ENCODE results near the gene GAD1. TPM values are rescaled to one million over a fixed set of nuclear protein-coding genes. Genes with fewer than 3 reads are reported as not detected.

GAD1 gene
- total RNA-seq, 2 experiments from 2014 or later = not detected

DNA sequence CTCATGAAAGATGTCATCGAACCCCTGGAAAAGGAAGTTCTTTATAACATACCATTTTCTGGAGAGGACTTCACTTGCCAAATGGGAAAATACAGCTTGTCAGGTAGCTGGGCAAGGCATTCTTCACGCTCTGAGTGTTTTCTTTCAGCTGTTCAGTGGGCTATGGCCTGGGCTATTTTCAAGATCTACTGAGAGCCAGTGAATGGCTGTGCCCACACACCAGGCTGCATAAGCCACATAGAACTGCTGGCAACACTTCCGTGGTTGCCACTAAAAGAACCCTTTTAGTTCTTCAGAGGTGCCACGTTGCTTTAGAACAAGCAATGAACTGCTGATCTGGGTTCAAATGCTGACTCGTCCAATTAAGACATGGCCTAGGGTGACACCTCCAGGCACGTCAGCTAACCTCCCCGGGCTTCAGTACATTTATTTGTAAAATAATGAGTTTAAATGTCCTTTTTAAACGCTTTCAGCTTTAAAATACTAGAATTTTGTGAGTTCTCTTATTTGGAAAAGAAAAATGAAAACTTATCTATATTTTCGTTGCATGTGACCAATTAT, 75.8 kb downstream of the GAD1 start:
- Histone ChIP-seq H3K27ac (ENCODE audit: low read depth in 1 of 2, low read length in 2 of 2) (no peak overlapping the region), H3K4me1 (ENCODE audit: insufficient read depth, low read length) (no peaks in the 10 kb centered on the region), H3K27me3 (ENCODE audit: control insufficient read depth in 1 of 2, insufficient read depth in 2 of 2, low read length in 2 of 2) (peaks cover 0 to 3% of the 10 kb centered on the region in 2 experiments), H3K9me3 (ENCODE audit: control insufficient read depth in 1 of 2, insufficient read depth in 1 of 2, low read length in 2 of 2) (no peaks in the 10 kb centered on the region), H3K4me3 (ENCODE audit: low read length) (no peak overlapping the region), H3K36me3 (ENCODE audit: insufficient read depth, low read length) (no peaks in the 10 kb centered on the region)
- no peak for ATAC-seq (ENCODE audit: poor library complexity)
- ChIA-PET POLR2A (no interaction called here), CTCF (interaction anchor here (1.2 kb wide), 1 partner anchor 36 kb away, joined by 3 read pairs; the partner anchor contains the start of gene GORASP2)
- H3K4me1 Mint-ChIP-seq (ENCODE audit: low read depth) = no peaks in the 10 kb centered on the region
- intact Hi-C loops (cut with DNase I, micrococcal nuclease) = no loop called here
- TF ChIP-seq, protein P1, sequence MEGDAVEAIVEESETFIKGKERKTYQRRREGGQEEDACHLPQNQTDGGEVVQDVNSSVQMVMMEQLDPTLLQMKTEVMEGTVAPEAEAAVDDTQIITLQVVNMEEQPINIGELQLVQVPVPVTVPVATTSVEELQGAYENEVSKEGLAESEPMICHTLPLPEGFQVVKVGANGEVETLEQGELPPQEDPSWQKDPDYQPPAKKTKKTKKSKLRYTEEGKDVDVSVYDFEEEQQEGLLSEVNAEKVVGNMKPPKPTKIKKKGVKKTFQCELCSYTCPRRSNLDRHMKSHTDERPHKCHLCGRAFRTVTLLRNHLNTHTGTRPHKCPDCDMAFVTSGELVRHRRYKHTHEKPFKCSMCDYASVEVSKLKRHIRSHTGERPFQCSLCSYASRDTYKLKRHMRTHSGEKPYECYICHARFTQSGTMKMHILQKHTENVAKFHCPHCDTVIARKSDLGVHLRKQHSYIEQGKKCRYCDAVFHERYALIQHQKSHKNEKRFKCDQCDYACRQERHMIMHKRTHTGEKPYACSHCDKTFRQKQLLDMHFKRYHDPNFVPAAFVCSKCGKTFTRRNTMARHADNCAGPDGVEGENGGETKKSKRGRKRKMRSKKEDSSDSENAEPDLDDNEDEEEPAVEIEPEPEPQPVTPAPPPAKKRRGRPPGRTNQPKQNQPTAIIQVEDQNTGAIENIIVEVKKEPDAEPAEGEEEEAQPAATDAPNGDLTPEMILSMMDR (IDR thresholded peaks at IDR 0.05) = no peak
- no peak for DNase-seq
- H3K27me3 Mint-ChIP-seq = peaks cover 9% of the 10 kb centered on the region
- H3K9me3 Mint-ChIP-seq = no peaks in the 10 kb centered on the region
- no peak overlapping the region for H3K4me3 Mint-ChIP-seq
- no peak overlapping the region for H3K27ac Mint-ChIP-seq
- no peaks in the 10 kb centered on the region for H3K36me3 Mint-ChIP-seq (ENCODE audit: low read depth)

DNA sequence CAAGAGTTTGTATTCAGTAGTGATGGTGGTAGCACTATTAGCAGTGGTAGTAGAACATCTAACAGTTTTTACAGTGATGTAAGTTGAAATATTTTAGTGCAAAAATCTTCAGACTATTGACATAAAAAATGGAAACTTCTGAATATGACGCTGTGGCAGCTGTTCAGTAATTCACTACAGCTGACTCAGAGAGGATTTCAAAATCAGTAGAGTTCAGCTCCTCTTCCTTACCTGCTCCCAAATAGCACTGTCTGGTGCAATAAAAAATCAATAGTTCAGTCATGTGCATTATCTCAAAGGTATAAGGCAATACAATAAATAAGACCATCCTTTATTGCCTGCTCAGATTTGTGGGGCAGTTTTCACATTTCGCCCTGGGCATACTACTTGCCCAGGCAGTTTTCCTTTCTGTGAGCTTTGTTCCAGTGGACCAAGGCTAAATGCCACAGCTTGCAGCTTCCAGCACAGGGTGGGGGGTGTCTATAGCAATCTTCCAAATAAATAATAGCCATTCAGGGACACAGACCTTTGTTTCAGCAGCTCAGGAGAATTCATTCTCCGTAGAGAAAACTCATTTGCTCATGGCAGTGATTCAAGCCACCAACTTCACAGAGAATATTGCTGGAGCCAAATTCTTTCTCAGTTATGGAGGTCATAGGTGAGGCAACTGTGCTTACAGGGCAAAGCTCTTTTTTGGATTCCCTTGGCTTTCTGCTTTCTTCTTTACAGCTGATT, 78.5 kb downstream of the GAD1 start:
- no peaks in the 10 kb centered on the region for H3K9me3 ChIP-seq (ENCODE audit: control insufficient read depth in 1 of 2, insufficient read depth in 1 of 2, low read length in 2 of 2)
- no peak overlapping the region for H3K27ac ChIP-seq (ENCODE audit: low read depth in 1 of 2, low read length in 2 of 2)
- H3K27me3 ChIP-seq (ENCODE audit: control insufficient read depth in 1 of 2, insufficient read depth in 2 of 2, low read length in 2 of 2) = peaks cover 0 to 3% of the 10 kb centered on the region in 2 experiments
- CTCF ChIA-PET = no interaction called here
- Mint-ChIP-seq H3K27ac (no peak overlapping the region), H3K4me1 (ENCODE audit: low read depth) (no peaks in the 10 kb centered on the region), H3K4me3 (no peak overlapping the region), H3K36me3 (ENCODE audit: low read depth) (no peaks in the 10 kb centered on the region), H3K9me3 (no peaks in the 10 kb centered on the region), H3K27me3 (peaks cover 13% of the 10 kb centered on the region)
- DNase-seq = no peak
- H3K4me1 ChIP-seq (ENCODE audit: insufficient read depth, low read length) = no peaks in the 10 kb centered on the region
- ATAC-seq (ENCODE audit: poor library complexity) = no peak
- TF ChIP-seq, protein P1 (IDR thresholded peaks at IDR 0.05) = no peak
- intact Hi-C loops (cut with DNase I, micrococcal nuclease) = no loop called here
- POLR2A ChIA-PET = no interaction called here
- no peaks in the 10 kb centered on the region for H3K36me3 ChIP-seq (ENCODE audit: insufficient read depth, low read length)
- H3K4me3 ChIP-seq (ENCODE audit: low read length) = no peak overlapping the region

DNA sequence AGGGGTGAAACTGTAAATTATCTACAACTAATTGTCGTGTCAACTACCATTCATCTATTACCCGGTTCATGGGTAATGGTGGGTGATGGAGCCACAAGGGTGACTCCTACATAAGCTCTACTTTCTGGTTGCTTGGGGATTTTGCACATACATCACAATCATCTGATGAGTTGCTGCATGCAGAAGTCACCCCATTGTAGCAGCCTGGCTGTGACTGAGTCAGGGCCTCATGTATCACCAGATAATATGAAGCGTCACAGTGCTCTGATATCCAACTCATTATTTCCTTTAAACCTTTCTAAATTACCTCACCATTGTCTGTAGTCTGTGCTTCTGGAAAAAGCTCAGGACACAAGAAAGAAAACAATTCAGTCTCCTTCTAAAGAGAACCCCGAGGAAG, 79.9 kb downstream of the GAD1 start:
- Histone ChIP-seq H3K9me3 (ENCODE audit: control insufficient read depth in 1 of 2, insufficient read depth in 1 of 2, low read length in 2 of 2) (no peaks in the 10 kb centered on the region), H3K4me3 (ENCODE audit: low read length) (no peak overlapping the region), H3K4me1 (ENCODE audit: insufficient read depth, low read length) (no peaks in the 10 kb centered on the region), H3K27ac (ENCODE audit: low read depth in 1 of 2, low read length in 2 of 2) (no peak overlapping the region), H3K36me3 (ENCODE audit: insufficient read depth, low read length) (no peaks in the 10 kb centered on the region), H3K27me3 (ENCODE audit: control insufficient read depth in 1 of 2, insufficient read depth in 2 of 2, low read length in 2 of 2) (peaks cover 0 to 3% of the 10 kb centered on the region in 2 experiments)
- DNase-seq (no peak), ATAC-seq (ENCODE audit: poor library complexity) (no peak)
- Mint-ChIP-seq H3K27ac (no peak overlapping the region), H3K36me3 (ENCODE audit: low read depth) (no peaks in the 10 kb centered on the region), H3K4me3 (no peak overlapping the region), H3K27me3 (peaks cover 13% of the 10 kb centered on the region), H3K4me1 (ENCODE audit: low read depth) (no peaks in the 10 kb centered on the region), H3K9me3 (no peaks in the 10 kb centered on the region)
- intact Hi-C loops (cut with DNase I, micrococcal nuclease) = no loop called here
- TF ChIP-seq, protein P1 (IDR thresholded peaks at IDR 0.05) = no peak
- ChIA-PET POLR2A (no interaction called here), CTCF (no interaction called here)

Measured in CD4-positive, alpha-beta T cell (primary cell).